Measurements from ENCODE around the gene TXLNB. TPM values are rescaled to one million over a fixed set of nuclear protein-coding genes. Genes with fewer than 3 reads are reported as not detected.

The TXLNB gene
- total and polyA plus RNA-seq, 4 donors, result 0.15 to 0.23 (median 0.17) TPM; not detected in 1

DNA sequence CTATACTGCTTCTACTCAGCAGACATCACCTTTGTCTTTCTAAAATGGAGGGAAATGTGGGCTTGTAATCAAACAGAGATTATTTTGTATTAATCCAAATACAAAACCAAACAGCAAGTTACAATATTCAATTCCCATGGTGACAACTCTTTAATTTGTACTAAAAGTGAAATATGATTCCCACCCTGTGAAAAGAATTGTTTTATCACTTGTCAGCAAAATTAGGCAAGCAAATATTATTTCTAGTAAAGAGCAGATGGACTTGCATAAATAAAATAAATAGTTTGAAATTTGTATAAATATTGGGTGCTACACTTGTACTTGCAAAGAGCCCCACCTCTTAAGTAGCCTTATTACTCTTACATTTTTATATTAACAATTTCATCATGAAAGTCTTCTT lies 6.1 kb upstream of the TXLNB start:
- Histone ChIP-seq H3K4me3 (ENCODE audit: low read depth in 1 of 3, low read length in 3 of 3) (no peak overlapping the region), H3K9me3 (ENCODE audit: control insufficient read depth in 4 of 4, low read length in 3 of 4) (no peaks in the 10 kb centered on the region), H3K9ac (ENCODE audit: low read depth in 1 of 2, low read length in 2 of 2) (no peak overlapping the region), H3K27me3 (ENCODE audit: control insufficient read depth in 4 of 4, insufficient read depth in 4 of 4, low read length in 3 of 4) (no peaks in the 10 kb centered on the region), H3K27ac (ENCODE audit: low read depth in 1 of 2, low read length in 2 of 2) (no peak overlapping the region), H3K4me1 (ENCODE audit: control insufficient read depth in 4 of 4, insufficient read depth in 4 of 4, low read length in 3 of 4) (no peaks in the 10 kb centered on the region), H3K36me3 (ENCODE audit: control insufficient read depth in 4 of 4, insufficient read depth in 3 of 4, low read depth in 1 of 4, low read length in 3 of 4) (no peaks in the 10 kb centered on the region)
- DNase-seq (ENCODE audit: low spot score), result no peak
- TF ChIP-seq ZBTB33 (IDR thresholded peaks at IDR 0.05) (no peak), MAX (IDR thresholded peaks at IDR 0.05) (no peak), TAF1 (conservative IDR thresholded peaks at IDR 0.05) (no peak), NR2F2 (IDR thresholded peaks at IDR 0.05) (no peak), GABPA (IDR thresholded peaks at IDR 0.05 in 1 of 2, conservative IDR thresholded peaks at IDR 0.05 in 1 of 2) (no peak), RAD21 (IDR thresholded peaks at IDR 0.05) (no peak), EGR1 (IDR thresholded peaks at IDR 0.05; ENCODE audit: low read depth in 2 of 2) (no peak), SP1 (IDR thresholded peaks at IDR 0.05) (no peak), RXRA (IDR thresholded peaks at IDR 0.05) (no peak), JUND (IDR thresholded peaks at IDR 0.05) (no peak)
- TF ChIP-seq, protein P1, sequence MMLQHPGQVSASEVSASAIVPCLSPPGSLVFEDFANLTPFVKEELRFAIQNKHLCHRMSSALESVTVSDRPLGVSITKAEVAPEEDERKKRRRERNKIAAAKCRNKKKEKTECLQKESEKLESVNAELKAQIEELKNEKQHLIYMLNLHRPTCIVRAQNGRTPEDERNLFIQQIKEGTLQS (IDR thresholded peaks at IDR 0.05), result no peak
- TF ChIP-seq, protein P2, sequence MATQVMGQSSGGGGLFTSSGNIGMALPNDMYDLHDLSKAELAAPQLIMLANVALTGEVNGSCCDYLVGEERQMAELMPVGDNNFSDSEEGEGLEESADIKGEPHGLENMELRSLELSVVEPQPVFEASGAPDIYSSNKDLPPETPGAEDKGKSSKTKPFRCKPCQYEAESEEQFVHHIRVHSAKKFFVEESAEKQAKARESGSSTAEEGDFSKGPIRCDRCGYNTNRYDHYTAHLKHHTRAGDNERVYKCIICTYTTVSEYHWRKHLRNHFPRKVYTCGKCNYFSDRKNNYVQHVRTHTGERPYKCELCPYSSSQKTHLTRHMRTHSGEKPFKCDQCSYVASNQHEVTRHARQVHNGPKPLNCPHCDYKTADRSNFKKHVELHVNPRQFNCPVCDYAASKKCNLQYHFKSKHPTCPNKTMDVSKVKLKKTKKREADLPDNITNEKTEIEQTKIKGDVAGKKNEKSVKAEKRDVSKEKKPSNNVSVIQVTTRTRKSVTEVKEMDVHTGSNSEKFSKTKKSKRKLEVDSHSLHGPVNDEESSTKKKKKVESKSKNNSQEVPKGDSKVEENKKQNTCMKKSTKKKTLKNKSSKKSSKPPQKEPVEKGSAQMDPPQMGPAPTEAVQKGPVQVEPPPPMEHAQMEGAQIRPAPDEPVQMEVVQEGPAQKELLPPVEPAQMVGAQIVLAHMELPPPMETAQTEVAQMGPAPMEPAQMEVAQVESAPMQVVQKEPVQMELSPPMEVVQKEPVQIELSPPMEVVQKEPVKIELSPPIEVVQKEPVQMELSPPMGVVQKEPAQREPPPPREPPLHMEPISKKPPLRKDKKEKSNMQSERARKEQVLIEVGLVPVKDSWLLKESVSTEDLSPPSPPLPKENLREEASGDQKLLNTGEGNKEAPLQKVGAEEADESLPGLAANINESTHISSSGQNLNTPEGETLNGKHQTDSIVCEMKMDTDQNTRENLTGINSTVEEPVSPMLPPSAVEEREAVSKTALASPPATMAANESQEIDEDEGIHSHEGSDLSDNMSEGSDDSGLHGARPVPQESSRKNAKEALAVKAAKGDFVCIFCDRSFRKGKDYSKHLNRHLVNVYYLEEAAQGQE (IDR thresholded peaks at IDR 0.05), result no peak
- TF ChIP-seq, protein P3, sequence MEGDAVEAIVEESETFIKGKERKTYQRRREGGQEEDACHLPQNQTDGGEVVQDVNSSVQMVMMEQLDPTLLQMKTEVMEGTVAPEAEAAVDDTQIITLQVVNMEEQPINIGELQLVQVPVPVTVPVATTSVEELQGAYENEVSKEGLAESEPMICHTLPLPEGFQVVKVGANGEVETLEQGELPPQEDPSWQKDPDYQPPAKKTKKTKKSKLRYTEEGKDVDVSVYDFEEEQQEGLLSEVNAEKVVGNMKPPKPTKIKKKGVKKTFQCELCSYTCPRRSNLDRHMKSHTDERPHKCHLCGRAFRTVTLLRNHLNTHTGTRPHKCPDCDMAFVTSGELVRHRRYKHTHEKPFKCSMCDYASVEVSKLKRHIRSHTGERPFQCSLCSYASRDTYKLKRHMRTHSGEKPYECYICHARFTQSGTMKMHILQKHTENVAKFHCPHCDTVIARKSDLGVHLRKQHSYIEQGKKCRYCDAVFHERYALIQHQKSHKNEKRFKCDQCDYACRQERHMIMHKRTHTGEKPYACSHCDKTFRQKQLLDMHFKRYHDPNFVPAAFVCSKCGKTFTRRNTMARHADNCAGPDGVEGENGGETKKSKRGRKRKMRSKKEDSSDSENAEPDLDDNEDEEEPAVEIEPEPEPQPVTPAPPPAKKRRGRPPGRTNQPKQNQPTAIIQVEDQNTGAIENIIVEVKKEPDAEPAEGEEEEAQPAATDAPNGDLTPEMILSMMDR (IDR thresholded peaks at IDR 0.05; ENCODE audit: low read depth, low read length, missing input control), result no peak

DNA sequence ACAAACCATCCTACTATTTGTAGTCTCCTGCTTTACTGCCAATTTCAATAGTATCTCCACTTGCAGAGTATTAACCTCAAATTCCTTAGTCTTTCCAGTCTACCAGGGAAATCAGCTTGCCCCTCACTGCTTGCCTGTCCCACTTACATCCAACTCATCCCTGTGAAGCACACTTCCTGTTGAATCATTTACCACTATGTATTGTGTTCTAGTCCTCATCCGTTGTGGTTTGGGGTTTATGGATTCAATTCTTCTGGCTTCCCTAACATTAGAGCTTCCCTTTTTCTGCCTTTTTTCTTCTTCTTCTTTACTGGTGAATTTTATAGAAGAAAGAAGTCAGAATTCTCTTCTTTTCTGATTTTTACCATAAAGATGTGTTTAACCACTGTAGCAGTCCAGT lies 5.1 kb upstream of the TXLNB start:
- Histone ChIP-seq H3K36me3 (ENCODE audit: control insufficient read depth in 4 of 4, insufficient read depth in 3 of 4, low read depth in 1 of 4, low read length in 3 of 4) (no peaks in the 10 kb centered on the region), H3K27ac (ENCODE audit: low read depth in 1 of 2, low read length in 2 of 2) (no peak overlapping the region), H3K9me3 (ENCODE audit: control insufficient read depth in 4 of 4, low read length in 3 of 4) (no peaks in the 10 kb centered on the region), H3K27me3 (ENCODE audit: control insufficient read depth in 4 of 4, insufficient read depth in 4 of 4, low read length in 3 of 4) (no peaks in the 10 kb centered on the region), H3K4me1 (ENCODE audit: control insufficient read depth in 4 of 4, insufficient read depth in 4 of 4, low read length in 3 of 4) (no peaks in the 10 kb centered on the region), H3K9ac (ENCODE audit: low read depth in 1 of 2, low read length in 2 of 2) (no peak overlapping the region), H3K4me3 (ENCODE audit: low read depth in 1 of 3, low read length in 3 of 3) (no peak overlapping the region)
- no peak for DNase-seq (ENCODE audit: low spot score)
- 75% methylated on average over 1 of the region's 1 CpG for whole genome bisulfite sequencing
- TF ChIP-seq NR2F2 (IDR thresholded peaks at IDR 0.05) (no peak), GABPA (IDR thresholded peaks at IDR 0.05 in 1 of 2, conservative IDR thresholded peaks at IDR 0.05 in 1 of 2) (no peak), MAX (IDR thresholded peaks at IDR 0.05) (no peak), HNF4G (IDR thresholded peaks at IDR 0.05) (no peak), ZBTB33 (IDR thresholded peaks at IDR 0.05) (no peak), RAD21 (IDR thresholded peaks at IDR 0.05) (no peak)
- TF ChIP-seq, protein P2 (IDR thresholded peaks at IDR 0.05), result no peak
- TF ChIP-seq, protein P3 (IDR thresholded peaks at IDR 0.05; ENCODE audit: low read depth, low read length, missing input control), result no peak

Data from liver (tissue), 9 donors.